ENCODE data around the gene HGF.

Gene HGF

GRCh38 chr7:81715984-81716588 is 53.8 kb downstream of the HGF start:
- DNase-seq: peak; percentile 62

- DNase-seq: no peak
Observed at GRCh38 chr7:81714306-81714705, 55.5 kb downstream of the HGF start.

DNA sequence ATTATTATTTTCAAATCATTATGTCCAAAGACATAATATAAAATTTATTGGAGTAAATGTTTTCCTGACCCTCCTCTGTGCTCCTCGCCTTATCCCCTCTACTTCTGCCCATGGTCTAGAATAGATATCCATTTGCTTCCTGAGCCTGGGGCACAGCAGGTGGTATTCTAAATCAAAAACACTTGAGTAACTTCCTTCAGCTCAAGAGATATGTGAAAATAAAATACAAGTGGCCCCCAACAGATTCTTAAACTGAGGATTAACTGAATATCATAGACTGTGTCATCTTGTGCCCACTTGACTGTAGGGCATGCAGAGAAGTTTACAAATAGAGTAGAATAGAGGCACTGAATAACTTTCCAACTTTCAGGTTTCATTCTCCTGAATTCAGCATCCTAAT is 59.1 kb downstream of the HGF start:
- no peak for DNase-seq

DNA sequence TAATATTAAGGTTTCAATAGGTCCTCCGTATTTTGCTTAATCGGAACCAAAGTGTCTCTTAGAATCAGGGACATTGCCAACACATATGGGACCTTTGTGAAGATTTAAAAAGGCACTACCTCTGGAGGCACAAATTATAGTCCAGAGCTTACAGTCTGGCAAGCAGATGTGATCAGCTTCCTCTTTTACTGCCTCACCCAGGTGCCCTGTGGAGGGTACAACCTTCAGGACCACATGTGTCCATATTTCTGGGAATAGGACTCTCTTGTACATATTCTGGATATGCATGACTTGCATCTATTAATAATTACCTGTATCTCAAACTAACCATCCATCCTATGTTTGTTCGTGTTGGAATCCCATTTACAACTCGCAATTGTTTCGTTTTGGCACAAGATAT is 60.0 kb downstream of the HGF start:
- no peak for DNase-seq

- no peak for DNase-seq
Observed at GRCh38 chr7:81707966-81708365, 61.9 kb downstream of the HGF start.

DNA sequence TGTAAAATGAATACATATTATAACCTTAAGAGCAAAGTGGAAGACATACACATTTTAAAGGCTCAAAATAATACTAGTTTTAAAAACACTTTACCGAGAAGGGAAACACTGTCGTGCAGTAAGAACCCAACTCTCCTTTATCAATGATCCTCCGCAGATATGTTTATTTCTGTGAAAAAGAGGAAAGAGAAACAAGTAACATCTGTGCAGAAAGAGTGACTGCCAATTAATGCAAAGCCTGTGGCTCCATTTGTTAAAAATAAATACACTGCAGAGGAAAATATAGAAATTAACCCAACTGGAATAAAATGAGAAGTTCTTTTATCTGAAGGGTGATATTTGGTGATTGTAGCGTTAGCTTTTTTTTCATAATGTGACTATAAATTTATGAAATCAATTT is 62.7 kb downstream of the HGF start:
- DNase-seq: no peak

- DNase-seq: peak; percentile 27
Observed at GRCh38 chr7:81705206-81705605, 64.6 kb downstream of the HGF start.

DNA sequence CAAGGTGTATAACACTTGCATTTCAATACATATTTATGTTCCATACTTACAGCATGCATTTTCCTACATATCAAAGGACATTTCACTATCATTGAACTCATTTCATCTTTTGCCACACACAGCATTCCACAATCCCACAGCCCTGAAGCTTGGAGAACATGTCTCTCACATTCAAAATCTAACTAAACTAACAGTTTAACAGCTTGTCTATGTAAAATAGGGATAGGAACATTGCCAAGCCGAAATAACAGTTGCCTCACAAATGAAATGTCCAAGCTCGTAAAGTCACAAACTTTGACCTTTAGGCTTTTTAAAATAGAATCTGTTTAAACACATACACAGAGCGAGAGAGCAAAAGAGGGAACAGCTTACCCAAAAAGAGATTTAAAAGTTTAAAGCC is 65.3 kb downstream of the HGF start:
- DNase-seq: no peak

GRCh38 chr7:81698965-81699364 is 70.9 kb downstream of the HGF start:
- DNase-seq: no peak

- DNase-seq: no peak
Observed at GRCh38 chr7:81694711-81695110, 75.1 kb downstream of the HGF start.

DNA sequence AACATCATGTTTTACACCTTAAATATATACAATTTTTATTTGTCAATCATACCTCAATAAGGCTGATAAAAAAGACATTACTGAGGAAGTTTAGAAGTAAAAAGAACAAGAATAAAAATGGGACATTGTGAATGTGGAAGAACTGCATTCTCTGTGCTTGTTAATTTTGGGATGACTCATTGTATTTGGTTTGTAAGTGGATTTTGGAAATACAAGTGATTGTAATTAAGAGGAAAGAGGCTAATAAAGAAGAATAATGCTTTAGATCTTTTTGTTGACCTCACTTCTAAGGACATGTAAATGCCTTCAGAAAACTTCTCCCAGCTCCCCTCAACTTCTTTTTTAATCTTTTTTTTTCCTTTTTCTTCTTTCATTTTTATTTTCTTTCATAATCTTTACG is 76.0 kb downstream of the HGF start:
- no peak for DNase-seq

DNA sequence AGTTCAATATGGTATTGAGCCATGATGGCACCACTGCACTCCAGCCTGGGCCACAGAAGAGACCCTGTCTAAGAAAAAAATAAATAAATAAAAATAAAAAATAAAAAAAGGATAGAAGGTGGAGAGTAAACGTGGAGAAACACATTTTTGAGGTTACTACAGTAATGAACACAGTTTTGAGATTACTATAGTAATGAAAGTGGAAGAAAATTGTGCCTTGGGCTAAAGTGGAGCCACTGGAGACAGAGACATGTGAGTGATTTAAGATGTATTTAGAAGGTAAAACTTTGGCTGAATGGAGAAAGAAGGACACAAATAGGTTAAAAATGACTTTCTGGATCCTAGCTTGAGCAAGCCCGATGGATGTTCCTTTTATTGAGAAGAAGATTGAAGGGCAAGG is 76.8 kb downstream of the HGF start:
- DNase-seq: no peak

DNA sequence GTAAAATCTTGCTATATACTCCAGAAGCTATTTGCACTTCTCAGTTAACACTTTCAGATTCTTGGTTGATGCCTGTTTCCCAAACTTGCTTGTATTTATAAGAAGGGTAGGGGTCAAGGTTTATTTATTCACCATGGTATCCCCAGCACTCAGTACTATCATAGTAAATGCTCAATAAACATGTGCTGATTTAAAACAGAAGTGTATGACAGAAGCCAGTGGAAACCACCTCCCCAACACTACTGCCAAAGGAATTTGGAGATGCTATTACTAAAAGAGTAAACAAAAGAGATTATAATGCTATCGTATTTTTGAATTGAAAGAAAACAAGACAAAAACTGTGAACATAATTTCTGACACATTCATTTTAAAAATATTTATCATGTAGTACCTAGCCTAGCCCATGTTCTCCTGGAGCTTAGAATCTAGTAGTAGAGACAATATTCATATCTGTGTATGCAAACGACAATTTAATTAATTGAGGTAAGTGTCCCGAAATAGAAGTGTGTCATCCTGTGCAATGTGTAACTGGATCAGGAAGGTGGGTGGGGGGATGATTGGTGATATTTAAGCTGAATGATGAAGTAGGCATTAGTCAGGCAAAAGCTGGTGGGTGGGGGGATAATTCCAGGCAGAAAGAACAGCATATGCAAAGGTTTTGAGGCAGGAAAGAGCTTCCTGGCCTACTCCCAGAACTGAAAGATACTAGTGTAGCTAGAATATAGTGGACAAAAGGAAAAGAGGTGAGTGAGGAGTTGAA is 77.5 kb downstream of the HGF start:
- peak; percentile 76 for DNase-seq

- DNase-seq: peak; percentile 60
Observed at GRCh38 chr7:81691199-81691821, 78.5 kb downstream of the HGF start.

DNA sequence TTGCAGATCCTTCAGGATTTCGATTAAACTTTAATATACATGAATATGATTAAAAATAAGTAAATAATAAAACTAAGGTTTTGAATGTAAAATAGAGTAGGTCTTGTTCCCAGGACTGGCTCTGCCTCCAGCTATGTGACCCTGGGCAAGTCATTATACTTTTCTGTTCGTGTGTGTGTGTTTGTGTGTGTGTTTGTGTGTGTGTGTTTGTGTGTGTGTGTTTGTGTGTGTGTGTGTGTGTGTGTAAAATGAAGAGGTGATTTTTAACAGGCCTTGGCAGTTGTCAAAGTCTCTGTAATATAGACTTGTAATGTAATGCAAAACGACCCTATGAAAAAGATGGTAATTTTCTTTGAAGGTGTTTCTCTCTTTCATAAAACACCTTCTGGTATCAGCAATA is 79.2 kb downstream of the HGF start:
- no peak for DNase-seq

GRCh38 chr7:81690251-81690650 is 79.6 kb downstream of the HGF start:
- DNase-seq: no peak

- no peak for DNase-seq
Observed at GRCh38 chr7:81688622-81689411, 81.0 kb downstream of the HGF start.

DNA sequence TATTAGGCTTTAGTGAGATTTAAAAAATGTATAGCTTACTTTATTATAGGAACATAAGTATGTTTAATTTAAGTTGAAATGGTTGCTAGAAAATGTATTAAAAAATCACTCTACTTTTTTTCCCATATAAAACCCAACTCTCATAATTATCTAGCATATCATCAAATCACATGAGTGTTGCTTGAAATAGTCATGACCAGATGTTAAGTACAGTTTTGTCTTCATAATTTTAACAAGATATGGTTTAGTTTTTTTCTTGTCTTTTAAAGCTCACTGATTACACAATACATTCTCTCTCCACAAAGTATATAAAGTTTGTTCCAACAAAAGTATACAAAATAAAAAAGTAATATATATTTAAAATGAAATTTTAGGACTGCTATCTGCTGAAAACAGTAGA is 82.8 kb downstream of the HGF start:
- peak; percentile 38 for DNase-seq

- DNase-seq: peak; percentile 70
Observed at GRCh38 chr7:81685270-81685868, 84.5 kb downstream of the HGF start.

DNA sequence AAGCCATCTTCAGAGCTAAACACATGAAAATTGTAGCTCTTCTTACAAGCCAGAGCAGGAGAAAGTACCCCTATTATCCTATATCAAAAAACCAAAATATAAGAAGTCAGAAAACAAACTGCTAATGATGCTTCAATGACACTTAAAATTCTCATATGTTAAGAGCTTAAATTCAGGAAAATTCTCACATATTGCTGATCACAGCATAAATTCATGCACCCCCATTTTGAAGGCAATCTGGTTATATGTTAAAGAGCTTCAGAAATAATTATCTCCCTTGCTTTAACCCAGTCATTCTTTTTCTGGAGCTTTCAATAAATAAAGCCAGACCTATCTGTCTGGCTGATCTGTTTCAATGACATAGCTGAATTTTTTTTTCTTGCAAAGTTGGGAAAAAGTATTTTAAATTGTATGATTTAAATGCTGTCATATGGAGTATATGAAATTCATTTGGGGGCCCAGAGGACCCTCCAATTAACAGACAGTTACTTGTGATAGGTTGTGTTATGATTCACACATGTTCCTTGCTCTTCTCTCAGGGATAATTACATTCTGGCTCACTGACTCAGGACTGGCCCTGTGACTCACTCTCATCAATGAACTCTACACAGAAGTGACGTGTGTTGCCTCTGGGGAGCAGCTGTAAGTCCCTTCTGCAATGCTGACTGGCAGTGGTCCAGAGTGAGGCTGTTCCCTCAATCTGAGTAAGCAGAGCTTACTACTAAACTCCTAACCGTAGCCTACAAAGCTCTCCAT is 85.2 kb downstream of the HGF start:
- peak; percentile 100 for DNase-seq

GRCh38 chr7:81684033-81684432 is 85.8 kb downstream of the HGF start:
- DNase-seq: no peak

DNA sequence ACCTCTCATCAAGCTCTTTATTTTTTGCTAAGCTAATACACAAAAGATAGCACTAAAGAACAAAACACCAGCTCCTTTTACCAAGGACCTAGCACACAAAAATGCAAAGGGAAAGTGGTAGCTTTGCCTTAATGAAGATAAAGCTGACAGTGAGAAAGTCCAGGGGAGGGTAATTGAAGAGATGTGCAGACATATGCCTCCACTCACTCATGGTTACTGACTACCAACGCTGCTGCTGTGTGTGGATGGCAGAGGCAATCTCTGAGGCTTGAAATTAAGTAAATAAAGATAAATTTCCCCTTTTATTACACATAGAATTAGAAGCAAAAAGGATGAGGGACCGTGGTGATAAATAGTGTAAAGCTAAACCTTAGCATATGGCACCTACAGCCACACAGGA is 87.0 kb downstream of the HGF start:
- DNase-seq: no peak

All from HCEC 1CT (cell line).